HG03060 (cell line): ENCODE data around the gene TMEM174.

Source experiments
- ATAC-seq: cut with Tn5 transposase; IDR thresholded peaks from one replicate; pipeline ENCODE4 v1.9.1; 2021; ENCODE audit warnings: low read depth, moderate number of reproducible peaks; ENCODE audit not compliant: unreplicated experiment

The TMEM174 gene

DNA sequence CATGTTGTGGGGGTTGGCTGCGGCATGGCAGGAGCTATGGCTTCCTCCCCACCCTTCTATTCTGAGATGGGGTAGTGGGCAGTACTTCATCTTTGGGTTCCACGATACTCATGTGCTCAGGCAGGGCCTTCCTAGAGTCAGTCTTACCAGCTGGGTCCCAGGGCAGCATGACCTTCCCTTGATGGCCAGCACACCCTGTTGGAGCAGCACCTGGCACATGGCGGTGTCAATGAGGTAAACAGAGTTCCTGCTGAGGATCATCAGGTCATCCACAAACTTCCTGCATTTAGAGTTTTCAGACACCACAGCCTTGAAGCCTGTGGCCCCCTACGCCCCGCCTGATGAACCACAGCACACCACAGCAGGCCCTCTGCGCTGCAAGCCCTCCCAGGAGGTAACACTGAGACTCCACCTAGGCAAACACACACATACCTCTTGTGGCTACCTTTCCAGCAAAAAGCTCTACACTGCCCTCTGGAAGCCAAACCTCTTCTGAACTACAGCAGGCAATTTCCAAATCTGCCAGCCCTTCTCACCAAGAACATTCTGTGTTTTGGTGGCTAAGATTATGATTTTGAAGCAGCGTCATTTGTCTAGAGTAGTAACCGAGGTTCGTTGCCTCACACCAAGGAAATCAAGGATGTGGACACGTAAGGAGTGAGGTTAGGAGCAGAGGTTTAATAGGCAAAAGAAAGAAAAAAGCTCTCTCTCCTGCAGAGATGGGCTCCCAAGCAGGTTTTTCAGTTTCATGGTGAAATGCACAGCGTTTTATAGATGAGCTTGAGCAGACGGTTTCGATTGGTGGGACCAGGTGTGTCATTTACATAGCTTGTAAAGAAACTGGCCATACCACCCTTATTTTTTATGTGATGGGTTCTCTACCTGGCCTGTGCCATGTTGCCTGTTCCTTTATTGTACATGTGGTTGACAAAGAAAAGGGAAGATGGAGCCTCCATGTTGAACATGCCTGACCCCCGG, 20.3 kb upstream of the TMEM174 start:
- ATAC-seq, result no peak

DNA sequence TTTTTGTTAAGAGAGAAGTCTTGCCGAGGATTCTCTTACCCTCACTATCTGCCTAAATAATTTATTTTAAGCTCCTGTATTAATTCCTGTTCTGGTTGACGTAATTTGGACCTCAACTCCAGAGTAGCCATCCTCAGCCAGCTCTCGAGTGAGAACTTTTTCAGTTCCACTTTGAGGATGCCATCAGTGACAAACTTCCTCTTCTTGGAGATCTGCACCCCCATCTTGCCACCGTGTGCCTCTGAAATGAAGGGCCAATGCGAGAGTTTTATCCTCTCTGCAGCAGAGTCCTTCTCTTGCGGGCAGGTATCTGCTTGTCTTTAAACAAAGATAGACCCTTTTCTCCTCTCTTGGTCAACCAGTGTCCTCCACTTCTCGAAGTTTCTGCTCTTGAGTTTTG, 19.5 kb upstream of the TMEM174 start:
- no peak for ATAC-seq

DNA sequence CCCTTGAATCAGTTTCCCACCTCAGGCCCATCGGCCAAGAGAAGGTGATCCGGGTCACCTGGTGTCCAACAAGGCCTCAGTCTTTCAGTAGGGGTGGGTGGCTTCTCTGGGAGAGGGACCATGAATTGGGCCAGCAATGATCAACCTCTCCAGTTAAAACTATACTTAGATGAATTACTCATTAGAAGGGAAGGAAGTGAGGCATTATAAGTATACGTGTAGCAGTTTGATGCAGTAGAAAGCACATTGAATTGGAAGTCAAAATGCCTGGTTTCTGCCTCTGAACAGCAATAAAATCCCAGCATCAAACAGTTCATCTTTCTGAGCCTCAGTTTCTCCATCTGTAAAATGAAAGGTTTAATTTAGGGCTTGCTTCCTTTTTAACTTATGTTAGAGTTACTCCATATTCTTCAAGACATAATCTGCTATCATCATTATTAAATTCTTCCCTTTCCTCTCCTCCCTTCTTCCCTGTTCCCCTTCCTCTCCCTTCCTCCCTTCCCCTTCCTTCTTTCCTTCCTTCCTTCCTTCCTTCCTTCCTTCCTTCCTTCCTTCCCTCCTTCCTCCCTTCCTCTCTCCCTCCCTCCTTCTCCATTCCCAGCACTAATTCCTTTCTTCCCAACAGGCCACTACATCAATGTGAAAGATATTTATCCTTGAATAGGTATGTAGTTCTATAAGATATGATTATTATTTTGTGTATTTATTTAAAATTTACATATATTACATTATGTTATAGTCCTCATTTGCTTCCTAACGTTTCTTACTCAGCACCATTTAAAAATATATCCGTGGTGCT, 18.6 kb upstream of the TMEM174 start:
- no peak for ATAC-seq

DNA sequence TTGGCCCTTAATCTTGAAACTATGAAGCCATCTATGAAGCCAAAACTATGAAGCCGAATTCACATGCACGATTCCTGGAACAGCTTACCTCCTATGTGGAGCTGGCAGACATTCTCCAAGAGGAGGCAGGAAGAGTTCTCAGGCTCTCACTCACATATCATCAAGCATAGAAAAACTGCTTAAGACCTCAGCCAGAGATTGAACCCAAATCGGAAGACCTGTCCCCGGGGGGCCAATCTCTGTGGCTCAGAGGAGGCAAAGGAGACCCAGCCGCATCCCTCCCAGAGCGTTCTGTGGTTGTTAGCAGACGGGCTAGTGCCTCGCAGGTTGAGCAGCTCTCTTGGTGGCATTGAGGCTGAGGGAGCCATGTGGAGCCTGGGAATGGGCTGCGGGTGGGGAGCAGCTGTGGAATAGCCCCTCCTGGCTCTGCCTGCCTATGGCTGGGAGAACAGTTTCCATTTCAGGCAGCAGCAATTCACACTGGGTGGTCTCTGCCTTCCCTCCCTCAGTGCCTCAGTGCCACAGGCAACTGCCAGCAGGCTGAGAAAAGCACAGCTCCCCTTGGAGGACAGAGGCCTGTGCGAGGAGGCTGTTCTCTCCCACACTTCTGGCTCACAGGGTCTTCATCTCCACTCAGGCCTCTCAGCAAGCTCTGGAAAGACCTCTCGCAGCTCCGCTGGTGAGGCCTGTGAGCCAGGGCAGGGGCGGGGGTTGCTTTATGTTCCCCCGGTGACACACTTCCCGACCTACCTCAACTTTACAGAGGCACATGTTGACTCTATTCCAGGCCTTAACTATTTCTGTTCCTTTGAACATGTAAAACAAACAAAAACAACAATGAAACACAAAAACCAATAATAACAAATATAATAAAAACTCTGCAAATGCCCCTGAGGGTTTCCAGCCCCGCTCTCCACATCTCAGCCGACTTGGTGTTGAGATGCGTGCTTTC, 17.4 kb upstream of the TMEM174 start:
- ATAC-seq, result no peak

DNA sequence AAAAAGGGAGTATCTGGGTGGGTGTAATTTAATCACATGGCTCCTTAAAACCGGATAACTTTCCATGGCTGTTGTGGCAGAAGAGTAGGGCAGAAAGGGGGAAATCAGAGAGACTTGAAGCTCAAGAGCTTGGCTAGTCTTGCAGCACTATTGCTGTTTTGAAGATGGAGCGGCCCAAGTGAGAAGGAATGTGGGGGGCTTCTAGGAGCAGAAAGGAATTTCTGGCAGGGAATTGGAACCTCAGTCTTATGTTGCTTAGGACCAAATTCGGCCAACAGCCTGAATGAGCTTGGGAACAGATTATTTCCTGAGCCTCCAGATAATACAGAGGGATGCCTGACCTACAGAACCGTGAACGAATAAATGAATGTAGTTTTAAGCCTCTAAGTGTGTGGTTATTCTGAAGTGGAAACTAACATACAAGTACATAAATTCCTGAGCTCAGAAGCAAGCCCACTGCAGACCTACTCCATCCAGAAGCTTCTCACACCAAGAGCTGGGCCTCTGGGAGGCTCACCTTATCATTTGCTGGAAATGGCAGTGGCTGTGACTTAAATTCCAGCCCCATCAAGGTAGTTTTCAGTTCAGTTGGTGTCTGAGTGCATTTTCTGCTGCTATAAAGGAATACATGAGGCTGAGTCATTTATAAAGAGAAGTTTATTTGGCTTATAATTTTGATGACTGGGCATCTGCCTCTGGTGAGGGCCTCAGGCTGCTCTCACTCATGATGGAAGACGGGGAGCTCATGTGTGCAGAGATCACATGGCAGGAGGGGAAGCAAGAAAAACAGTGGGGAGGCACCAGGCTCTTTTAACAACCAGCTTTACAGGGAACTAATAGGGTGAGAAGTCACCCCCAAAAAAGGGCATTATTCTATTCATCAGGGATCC, 15.3 kb upstream of the TMEM174 start:
- ATAC-seq, result no peak

DNA sequence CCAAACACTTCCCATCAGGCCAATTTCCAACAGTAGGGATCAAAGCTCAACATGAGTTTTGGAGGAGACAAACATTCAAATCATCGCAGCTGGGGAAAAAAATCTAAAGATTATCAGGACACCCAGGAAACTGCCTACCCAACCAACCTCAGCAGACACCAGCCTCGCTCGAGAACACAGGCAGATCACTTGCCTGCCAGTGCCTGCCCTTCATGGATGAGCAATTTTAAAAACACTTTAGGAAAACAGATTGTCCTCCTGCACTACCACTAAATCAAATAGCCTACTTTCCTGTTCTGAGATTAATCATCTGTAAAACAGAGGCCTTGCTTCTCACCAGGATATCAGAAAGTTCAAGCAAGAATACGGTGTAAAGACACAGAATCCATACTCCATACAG, 14.7 kb upstream of the TMEM174 start:
- ATAC-seq, result no peak

DNA sequence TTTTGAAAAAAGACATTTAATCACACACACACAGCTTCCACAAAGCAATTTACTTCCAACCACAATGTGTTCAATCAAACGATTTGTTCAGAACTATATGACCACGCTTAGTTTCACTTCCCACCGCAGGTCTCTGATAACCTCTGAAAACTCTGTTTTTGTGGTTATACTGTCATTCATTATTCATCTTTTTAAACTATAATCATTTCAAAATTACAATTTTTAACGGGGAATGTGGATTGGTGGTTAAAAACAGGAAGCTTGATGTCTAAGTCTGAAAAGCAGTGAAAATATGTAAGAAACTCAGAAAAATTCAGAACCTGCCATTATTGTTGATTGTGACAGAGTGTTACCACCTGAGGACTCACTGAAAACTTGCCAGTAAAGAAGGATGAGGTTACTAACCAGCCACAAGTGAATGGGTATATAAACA, 12.7 kb upstream of the TMEM174 start:
- ATAC-seq, result peak; percentile 71

DNA sequence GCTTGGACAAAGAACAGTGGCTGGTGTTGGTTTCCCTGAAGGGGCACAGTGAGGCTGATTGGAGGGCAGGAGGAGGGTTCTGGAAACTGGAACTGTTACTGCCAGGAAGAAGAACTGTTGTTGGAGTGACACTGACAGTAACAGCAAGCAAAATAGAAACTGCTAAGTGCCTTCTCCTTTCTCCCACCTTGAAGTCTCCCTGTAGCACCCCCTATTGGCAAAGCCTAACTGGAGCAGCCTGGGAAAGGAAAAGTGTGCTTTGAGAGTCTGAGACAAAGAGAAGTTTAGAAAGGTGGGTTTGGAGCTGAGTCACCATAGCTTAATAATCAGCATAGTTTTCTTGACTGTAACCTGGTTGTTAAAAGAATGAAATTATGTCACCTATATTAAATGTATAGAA, 2.5 kb upstream of the TMEM174 start:
- ATAC-seq, result no peak

DNA sequence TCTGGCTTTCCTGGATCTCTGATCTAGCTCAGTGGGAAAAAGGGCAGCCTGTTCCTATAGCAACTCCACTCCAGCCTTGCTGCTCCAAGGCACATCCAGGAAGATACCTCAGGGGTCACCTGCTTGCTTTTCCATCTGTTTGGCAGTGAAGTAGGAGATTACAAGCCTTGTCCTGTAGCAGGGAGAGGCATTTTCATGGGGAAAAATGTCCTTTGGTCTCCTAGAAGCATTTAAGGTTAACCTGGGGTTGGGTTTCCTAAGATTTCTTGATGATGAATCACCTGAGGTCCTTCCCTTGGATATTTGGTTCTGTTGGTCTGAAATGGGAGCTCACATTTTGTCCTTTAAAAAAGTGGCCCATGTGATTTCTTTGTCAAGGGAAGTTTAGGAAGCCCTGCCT, 1.5 kb upstream of the TMEM174 start:
- no peak for ATAC-seq

DNA sequence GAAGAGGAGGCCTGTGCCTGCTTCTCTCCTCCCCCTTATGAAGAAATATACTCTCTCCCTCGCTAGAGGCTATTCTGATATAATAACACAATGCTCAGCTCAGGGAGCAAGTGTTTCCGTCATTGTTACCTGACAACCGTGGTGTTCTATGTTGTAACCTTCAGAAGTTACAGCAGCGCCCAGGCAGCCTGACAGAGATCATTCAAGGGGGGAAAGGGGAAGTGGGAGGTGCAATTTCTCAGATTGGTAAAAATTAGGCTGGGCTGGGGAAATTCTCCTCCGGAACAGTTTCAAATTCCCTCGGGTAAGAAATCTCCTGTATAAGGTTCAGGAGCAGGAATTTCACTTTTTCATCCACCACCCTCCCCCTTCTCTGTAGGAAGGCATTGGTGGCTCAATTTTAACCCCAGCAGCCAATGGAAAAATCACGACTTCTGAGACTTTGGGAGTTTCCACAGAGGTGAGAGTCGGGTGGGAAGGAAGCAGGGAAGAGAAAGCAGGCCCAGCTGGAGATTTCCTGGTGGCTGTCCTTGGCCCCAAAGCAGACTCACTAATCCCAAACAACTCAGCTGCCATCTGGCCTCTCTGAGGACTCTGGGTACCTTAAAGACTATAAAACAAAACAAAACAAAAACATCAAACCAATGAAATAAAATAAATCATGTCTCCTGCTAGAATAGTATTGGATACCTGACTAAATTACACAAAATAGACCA, 1.3 kb downstream of the TMEM174 start:
- no peak for ATAC-seq

DNA sequence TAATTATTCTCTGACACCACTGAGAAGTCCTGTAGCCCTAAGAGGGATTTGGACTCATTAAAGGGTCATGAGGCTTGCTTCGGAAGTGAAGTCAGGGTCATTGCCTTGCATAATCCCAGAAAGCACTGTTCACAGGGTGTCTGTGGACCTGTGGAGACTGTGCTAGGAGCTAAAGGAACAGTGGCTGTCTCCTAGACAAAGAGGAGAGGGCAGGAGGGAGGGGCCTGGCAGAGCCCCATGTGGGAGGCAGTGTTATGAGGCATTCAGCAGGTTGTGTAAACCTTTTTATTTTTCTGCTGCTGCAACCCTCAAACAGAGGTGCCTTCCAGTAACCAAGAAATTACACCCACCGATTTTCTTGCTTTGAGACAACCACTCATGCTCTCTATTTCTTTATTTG, 3.3 kb downstream of the TMEM174 start:
- ATAC-seq, result no peak

DNA sequence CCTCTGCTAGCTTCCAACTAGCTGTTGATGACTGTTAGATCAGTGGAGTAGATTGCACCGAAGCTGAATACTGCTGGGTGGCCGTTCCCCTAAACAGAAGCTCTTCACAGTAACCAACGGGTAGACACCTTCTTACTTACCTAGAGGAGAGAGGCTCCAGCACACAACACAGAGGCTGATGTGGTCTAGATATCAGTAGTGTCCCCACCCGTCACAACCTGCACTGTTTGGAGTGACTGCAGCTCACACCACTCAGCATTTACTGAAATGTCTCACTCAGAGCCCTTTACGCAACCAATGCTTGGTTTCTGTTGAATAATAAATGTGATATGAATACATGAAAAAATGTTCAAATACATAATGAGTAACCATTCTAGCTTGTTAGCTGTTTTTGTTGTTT, 5.3 kb downstream of the TMEM174 start:
- ATAC-seq, result no peak

DNA sequence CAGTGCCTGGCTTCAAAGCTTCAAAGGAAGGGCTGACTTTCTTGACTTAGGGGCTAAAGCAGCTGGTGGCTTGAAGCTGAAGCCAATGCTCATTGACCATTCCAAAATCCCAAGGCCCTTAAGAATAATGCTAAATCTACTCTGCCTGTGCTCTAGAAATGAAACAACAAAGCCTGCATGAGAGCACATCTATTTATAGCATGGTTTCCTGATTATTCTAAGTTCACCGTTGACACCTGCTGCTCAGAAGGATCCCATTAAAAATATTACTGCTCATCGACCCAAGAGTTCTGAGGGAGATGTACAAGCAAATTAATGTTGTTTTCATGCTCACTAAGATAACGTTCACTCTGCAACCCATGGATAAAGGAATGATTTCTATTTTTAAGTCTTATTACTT, 6.7 kb downstream of the TMEM174 start:
- no peak for ATAC-seq

DNA sequence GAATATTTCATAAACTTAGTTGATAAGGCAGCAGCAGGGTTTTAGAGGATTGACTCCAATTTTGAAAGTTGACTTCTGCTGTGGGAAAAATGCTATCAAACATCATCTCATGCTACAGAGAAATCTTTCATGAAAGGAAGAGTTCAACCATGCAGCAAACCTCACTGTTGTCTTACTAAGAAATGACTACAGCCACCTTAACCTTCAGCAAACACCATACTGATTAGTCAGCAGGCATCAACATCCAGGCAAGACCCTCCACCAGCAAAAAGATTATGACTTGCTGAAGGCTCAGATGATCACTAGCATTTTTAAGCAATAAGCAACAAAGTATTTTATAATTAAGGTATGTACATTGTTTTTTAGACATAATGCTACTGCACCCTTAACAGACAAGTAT, 7.6 kb downstream of the TMEM174 start:
- ATAC-seq, result no peak

DNA sequence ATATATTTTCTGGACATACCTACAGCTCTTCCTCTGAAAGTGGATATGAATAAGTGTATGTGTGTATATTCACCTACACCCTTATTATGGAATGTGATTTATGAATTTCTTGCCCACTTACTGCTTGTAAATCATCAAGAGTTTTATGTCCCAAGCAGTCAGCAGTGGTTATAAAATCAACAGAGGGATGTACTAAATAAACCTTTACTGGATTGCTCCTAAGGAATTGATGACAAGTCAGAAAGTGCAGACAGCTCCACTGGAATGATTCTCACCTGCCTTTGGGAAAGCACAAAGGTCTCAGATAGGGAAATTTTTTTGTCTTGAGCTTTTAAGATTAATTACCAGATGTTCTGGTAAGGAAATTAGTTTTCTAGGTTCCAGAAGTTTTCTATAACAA, 9.3 kb downstream of the TMEM174 start:
- ATAC-seq, result no peak

DNA sequence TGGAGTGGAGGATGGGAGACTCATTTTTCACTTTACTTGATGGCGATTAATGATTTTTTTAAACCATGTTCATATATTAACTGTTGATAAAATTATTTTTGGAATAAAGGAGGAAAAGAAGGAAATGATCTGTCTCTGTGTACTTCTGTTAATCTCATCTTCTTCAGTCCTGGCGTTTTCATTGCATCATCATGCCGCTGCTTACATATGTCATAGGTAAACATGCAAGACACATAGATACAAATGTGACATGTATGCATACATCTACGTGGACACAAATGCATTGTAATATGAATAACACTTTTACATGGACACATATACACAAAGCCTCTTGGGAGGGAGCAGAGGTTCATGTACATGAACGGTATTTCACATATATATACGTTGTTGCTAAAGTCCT, 10.0 kb downstream of the TMEM174 start:
- no peak for ATAC-seq

DNA sequence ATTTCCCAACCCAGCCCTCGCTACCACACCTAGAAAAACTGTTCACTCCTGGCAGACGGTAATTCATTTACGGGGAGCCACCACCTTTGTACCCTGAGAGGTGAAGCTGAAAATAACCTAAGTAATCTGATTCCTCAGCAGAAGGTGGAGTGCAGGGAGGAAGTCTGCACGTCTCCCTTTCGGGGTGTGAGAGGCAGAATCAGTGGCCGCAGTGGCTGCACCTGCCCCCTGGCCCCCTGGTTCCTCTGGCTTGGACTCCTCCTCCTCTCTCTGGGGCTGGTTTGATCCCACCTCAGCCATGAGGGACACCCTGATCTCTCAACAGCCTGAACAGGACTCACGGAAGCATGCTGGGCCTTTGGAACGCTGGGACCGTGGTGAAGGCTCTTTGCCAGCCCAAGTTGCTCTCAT, 10.5 kb downstream of the TMEM174 start:
- no peak for ATAC-seq

DNA sequence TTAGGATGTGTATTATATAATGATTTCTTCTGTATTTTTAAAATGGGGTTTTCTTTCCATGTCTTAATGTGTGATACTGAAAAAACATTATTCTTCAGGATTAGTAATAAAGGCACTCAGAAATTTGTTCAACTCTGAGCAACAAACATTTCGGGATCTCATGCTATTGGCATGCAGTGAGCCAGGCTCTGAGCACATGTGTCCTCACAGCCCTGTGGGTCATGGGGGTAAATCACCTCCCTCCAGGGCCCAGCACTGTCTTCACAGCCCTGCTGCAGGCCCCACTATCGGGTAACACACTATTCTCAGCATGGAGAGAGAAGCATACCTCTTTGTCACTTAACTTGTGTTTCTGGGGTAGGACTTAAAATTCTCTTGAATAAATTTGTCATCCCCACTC, 14.0 kb downstream of the TMEM174 start:
- ATAC-seq, result no peak
